ENCODE measurements around the gene MEX3D. TPM values are rescaled to one million over a fixed set of nuclear protein-coding genes. Genes with fewer than 3 reads are reported as not detected.

MEX3D gene
- total RNA-seq = 21.4 TPM

DNA sequence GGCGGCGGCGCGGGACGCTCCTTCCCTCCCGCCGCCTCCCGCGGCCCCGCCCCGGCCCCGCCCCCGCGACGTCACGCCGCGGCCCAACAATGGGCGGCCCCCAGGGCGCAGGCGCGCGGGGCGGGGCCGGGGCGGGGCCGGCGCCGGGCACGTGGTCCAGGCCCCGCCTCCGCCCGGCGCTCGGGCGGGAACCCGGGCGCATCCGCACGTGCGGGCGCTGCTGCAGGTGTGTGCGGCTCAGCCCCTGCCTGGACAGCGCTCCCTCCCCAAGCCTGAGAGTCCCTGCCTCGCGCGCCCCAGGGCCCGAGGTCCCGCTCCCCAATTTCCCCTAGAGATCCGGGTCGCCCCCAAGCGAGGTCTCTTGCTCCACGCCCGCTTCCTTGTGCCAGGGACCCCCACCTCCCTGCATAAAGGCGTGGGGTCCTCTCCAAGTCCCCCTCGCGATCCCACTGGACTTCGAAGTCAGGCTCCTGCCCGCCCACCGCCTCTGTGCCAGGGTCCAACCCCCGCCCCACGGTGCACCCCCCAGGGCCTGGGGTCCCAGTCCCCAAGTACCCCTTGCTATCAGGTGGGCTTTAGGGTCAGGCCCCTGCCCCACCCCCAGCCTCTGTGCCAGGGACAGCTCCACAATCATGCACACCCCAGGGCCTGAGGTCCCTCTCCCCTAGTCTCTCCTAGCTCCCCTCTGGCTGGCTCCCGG is at the start of gene MEX3D:
Gene MEX3D (minus strand): TSS at position 6 of the 700 bp plus-strand sequence. CDS start 267 bp downstream, outside the sequence.
- Histone ChIP-seq H3K9me3 (ENCODE audit: control insufficient read depth in 3 of 3, low read length in 3 of 3) (no peaks in the 10 kb centered on the region), H3K27ac (ENCODE audit: low read depth, low read length) (no peak within 1 kb of the TSS), H3K36me3 (ENCODE audit: control insufficient read depth in 3 of 3, insufficient read depth in 3 of 3, low read length in 3 of 3) (no peaks in the 10 kb centered on the region), H3K4me1 (ENCODE audit: control insufficient read depth in 3 of 3, insufficient read depth in 3 of 3, low read length in 3 of 3) (peaks cover 4 to 5% (median 4%) of the 10 kb centered on the region in 3 donors), H3K9ac (ENCODE audit: low read depth in 1 of 3, low read length in 3 of 3) (peak within 1 kb of the TSS in 1 of 3 donors; percentile 62), H3K27me3 (ENCODE audit: control insufficient read depth in 3 of 3, insufficient read depth in 3 of 3, low read length in 3 of 3) (peaks cover 2 to 11% (median 10%) of the 10 kb centered on the region in 3 donors), H3K4me3 (ENCODE audit: low read length in 3 of 3) (peak within 1 kb of the TSS in 2 of 3 donors; percentile 46 to 70)

DNA sequence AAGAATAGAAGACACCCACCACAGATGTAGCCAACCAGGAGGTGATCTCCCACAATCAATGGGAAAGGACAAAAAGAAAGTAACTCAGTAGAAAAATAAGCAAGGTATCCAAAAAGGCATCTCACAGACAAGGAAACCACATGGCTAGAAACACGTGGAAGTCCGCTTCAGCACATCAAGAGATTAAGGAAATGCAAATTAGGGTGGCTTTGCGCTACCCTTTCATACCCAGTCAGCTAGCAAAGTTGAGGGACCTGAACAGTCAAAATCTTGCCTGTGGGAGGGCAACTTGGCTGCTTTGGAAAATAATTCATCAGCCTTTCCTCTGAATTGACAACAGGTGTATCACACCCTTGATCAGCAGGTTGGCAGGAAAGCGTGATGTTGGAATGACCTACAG is 48.8 kb upstream of the MEX3D start:
- H3K36me3 ChIP-seq (ENCODE audit: control insufficient read depth in 3 of 3, insufficient read depth in 3 of 3, low read length in 3 of 3) = peaks cover 28 to 46% (median 35%) of the 10 kb centered on the region in 3 donors
- no peak overlapping the region for H3K9ac ChIP-seq (ENCODE audit: low read depth in 1 of 3, low read length in 3 of 3)
- H3K4me3 ChIP-seq (ENCODE audit: low read length in 3 of 3) = no peak overlapping the region
- no peak overlapping the region for H3K27ac ChIP-seq (ENCODE audit: low read depth, low read length)
- no peaks in the 10 kb centered on the region for H3K4me1 ChIP-seq (ENCODE audit: control insufficient read depth in 3 of 3, insufficient read depth in 3 of 3, low read length in 3 of 3)
- no peaks in the 10 kb centered on the region for H3K27me3 ChIP-seq (ENCODE audit: control insufficient read depth in 3 of 3, insufficient read depth in 3 of 3, low read length in 3 of 3)
- H3K9me3 ChIP-seq (ENCODE audit: control insufficient read depth in 3 of 3, low read length in 3 of 3) = no peaks in the 10 kb centered on the region

DNA sequence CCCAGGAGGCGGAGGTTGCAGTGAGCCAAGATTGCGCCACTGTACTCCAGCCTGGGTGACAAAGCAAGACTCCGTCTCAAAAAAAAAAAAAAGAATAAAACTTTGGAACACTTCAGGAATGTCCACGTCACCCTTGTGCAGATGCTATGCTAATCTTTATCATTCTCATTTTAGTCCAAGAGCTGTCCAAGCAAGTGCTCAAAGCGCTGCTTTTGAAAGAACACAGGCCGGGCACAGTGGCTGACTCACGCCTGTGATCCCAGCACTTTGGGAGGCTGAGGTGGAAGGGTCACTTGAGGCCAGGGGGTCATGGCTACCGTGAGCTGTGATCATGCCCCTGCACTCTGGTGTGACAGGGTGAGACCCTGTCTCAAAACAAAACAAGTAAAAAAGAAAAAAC is 48.3 kb upstream of the MEX3D start:
- H3K36me3 ChIP-seq (ENCODE audit: control insufficient read depth in 3 of 3, insufficient read depth in 3 of 3, low read length in 3 of 3) = peaks cover 30 to 46% (median 38%) of the 10 kb centered on the region in 3 donors
- H3K9me3 ChIP-seq (ENCODE audit: control insufficient read depth in 3 of 3, low read length in 3 of 3) = no peaks in the 10 kb centered on the region
- H3K9ac ChIP-seq (ENCODE audit: low read depth in 1 of 3, low read length in 3 of 3) = no peak overlapping the region
- H3K4me1 ChIP-seq (ENCODE audit: control insufficient read depth in 3 of 3, insufficient read depth in 3 of 3, low read length in 3 of 3) = no peaks in the 10 kb centered on the region
- H3K27me3 ChIP-seq (ENCODE audit: control insufficient read depth in 3 of 3, insufficient read depth in 3 of 3, low read length in 3 of 3) = no peaks in the 10 kb centered on the region
- H3K4me3 ChIP-seq (ENCODE audit: low read length in 3 of 3) = no peak overlapping the region
- H3K27ac ChIP-seq (ENCODE audit: low read depth, low read length) = no peak overlapping the region

DNA sequence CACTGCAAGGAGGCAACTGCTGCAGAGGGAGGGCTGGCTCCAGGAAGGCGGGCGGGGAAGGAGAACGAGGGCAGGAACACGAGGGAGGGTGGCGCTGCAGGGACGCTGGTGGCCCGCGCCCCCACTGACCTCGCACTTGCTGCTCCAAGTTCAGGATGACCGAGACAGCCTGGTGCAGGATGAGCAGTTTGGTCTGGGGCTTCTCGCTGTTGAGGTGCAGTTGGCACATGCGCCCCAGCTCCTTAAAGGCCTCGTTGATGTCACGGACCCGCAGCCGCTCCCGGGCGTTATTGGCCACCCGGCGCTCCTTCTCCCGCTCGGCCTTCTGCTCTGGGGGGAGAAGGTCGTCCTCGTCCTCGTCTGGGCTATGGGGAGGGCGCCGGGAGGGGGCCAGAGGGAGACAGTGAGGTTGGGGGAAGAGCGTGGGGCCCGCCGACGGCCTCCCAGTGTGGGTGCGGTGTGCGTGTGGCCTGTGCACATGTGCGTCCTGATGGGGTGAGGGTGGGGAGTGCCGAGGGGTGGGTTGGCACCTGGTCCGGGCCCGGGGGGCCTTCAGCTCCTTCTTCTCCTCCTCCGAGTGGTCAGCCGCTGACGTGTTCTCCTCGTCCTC is 47.1 kb upstream of the MEX3D start:
- H3K27ac ChIP-seq (ENCODE audit: low read depth, low read length) = no peak overlapping the region
- no peak overlapping the region for H3K9ac ChIP-seq (ENCODE audit: low read depth in 1 of 3, low read length in 3 of 3)
- no peak overlapping the region for H3K4me3 ChIP-seq (ENCODE audit: low read length in 3 of 3)
- no peaks in the 10 kb centered on the region for H3K27me3 ChIP-seq (ENCODE audit: control insufficient read depth in 3 of 3, insufficient read depth in 3 of 3, low read length in 3 of 3)
- peaks cover 35 to 45% (median 37%) of the 10 kb centered on the region in 3 donors for H3K36me3 ChIP-seq (ENCODE audit: control insufficient read depth in 3 of 3, insufficient read depth in 3 of 3, low read length in 3 of 3)
- no peaks in the 10 kb centered on the region for H3K4me1 ChIP-seq (ENCODE audit: control insufficient read depth in 3 of 3, insufficient read depth in 3 of 3, low read length in 3 of 3)
- no peaks in the 10 kb centered on the region for H3K9me3 ChIP-seq (ENCODE audit: control insufficient read depth in 3 of 3, low read length in 3 of 3)

DNA sequence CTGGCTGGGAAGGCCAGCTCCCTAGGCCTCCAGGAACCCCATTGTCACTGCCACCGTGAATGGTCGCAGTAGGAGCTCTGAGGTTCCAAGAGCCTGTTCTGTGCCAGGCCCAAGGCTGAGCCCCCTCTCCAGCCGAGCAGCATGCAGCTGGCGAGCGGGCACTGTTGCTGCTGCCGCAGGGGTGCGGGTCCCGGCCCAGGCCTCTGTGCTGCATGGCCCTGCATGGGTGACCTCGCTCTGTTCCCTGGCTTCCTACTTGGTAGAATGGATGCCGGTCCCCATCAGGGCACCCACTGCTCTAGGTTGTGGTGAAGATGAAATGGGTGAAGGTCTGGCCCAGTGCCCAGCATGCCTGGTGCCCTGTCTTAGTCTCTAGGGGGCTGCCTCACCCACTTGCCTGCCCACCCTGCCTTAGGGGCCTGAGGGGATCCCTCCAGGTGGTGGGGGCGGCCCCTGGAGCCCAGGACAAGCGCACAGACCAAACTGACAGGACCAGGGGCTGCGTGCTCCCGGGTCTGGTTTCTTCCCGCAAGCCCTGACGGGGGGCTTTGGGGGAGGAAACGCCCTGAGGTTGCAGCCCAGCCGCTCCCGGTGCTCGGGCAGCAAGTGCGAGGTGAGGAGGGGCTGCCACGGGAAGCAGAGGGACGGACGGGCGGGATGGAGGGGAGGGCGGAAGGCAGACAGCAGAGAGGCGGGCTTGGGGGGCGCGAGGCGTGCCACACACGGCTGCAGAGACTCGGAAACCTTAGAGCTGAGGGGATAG is 45.9 kb upstream of the MEX3D start:
- H3K9ac ChIP-seq (ENCODE audit: low read depth in 1 of 3, low read length in 3 of 3) = no peak overlapping the region
- no peaks in the 10 kb centered on the region for H3K9me3 ChIP-seq (ENCODE audit: control insufficient read depth in 3 of 3, low read length in 3 of 3)
- no peak overlapping the region for H3K4me3 ChIP-seq (ENCODE audit: low read length in 3 of 3)
- peaks cover 37 to 45% (median 38%) of the 10 kb centered on the region in 3 donors for H3K36me3 ChIP-seq (ENCODE audit: control insufficient read depth in 3 of 3, insufficient read depth in 3 of 3, low read length in 3 of 3)
- H3K27me3 ChIP-seq (ENCODE audit: control insufficient read depth in 3 of 3, insufficient read depth in 3 of 3, low read length in 3 of 3) = no peaks in the 10 kb centered on the region
- H3K4me1 ChIP-seq (ENCODE audit: control insufficient read depth in 3 of 3, insufficient read depth in 3 of 3, low read length in 3 of 3) = no peaks in the 10 kb centered on the region
- H3K27ac ChIP-seq (ENCODE audit: low read depth, low read length) = no peak overlapping the region

DNA sequence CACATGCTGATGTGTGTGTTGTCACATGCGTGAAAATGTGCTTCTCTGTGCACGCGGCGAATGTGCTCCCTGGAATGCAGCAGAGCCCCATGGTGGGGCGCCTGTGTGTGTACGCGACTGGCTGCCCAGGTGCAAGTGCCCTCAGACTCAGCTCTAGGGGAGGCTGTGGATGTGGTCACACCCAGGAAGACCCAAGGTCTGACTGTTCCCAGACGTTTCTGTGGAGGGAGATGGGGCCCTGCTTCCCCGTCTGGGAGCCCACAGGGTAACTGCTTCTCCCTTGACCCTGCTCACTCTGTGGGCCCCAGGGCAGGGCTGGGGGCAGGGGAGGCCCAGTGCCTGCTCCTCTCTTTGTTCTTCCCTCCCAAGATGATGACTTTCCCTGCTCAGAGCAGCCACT is 45.0 kb upstream of the MEX3D start:
- Histone ChIP-seq H3K27me3 (ENCODE audit: control insufficient read depth in 3 of 3, insufficient read depth in 3 of 3, low read length in 3 of 3) (no peaks in the 10 kb centered on the region), H3K27ac (ENCODE audit: low read depth, low read length) (no peak overlapping the region), H3K9me3 (ENCODE audit: control insufficient read depth in 3 of 3, low read length in 3 of 3) (no peaks in the 10 kb centered on the region), H3K4me3 (ENCODE audit: low read length in 3 of 3) (no peak overlapping the region), H3K4me1 (ENCODE audit: control insufficient read depth in 3 of 3, insufficient read depth in 3 of 3, low read length in 3 of 3) (no peaks in the 10 kb centered on the region), H3K9ac (ENCODE audit: low read depth in 1 of 3, low read length in 3 of 3) (no peak overlapping the region), H3K36me3 (ENCODE audit: control insufficient read depth in 3 of 3, insufficient read depth in 3 of 3, low read length in 3 of 3) (peaks cover 35 to 45% (median 38%) of the 10 kb centered on the region in 3 donors)

DNA sequence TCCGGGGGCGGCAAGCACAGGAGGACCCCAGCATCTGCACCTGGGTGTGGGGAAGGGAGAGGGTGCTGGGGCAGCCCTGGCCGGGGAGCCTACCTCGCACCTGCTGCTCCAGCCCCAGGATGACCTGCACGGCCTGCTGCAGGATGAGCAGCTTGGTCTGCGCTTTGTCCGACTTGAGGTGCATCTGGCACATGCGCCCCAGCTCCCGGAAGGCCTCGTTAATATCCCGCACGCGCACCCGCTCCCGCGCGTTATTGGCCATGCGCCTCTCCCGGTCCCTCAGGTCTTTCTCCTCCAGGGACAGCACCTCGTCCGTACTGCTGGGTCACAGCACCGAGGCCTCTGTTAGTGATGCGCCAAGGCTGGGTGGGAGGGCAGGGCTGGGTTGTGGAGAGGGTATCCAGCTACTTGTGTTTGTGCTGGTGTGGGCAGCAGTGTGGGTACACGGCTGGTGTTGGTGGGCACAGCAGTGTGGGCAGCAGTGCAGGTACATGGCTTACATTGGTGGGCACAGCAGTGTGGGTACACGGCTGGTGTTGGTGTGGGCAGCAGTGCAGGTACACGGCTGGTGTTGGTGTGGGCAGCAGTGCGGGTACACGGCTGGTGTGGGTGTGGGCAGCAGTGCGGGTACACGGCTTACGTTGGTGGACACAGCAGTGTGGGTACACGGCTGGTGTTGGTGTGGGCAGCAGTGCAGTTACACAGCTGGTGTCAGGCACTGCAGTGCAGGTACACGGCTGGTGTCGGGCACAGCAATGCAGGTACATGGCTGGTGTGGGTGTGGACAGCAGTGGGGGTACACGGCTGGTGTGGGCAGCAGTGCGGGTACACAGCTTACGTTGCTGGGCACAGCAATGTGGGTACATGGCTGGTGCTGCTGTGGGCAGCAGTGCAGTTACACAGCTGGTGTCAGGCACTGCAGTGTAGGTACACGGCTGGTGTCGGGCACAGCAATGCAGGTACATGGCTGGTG is 44.3 kb upstream of the MEX3D start:
- no peak overlapping the region for H3K9ac ChIP-seq (ENCODE audit: low read depth in 1 of 3, low read length in 3 of 3)
- H3K4me1 ChIP-seq (ENCODE audit: control insufficient read depth in 3 of 3, insufficient read depth in 3 of 3, low read length in 3 of 3) = no peaks in the 10 kb centered on the region
- H3K36me3 ChIP-seq (ENCODE audit: control insufficient read depth in 3 of 3, insufficient read depth in 3 of 3, low read length in 3 of 3) = peaks cover 35 to 45% (median 38%) of the 10 kb centered on the region in 3 donors

DNA sequence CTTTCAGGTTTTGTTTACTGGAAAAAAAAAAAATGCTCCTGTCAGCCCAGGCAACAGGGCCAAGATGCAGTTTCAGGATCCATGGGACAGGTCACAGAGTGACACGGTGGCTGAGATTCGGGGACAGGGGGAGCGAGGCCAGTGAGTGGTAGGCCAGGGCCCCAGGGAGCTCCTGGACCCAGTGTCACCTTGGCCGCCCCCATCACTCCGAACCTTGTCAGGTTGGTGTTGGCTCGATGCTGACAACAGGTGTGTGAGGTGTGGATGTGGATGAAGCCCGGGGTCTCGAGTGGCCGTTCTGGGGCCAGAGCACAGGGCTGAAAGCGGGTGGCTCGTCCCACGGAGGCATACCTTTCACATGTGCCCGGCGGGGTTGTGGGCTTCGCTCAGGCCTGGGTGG is 43.2 kb upstream of the MEX3D start:
- H3K9ac ChIP-seq (ENCODE audit: low read depth in 1 of 3, low read length in 3 of 3) = no peak overlapping the region
- peaks cover 35 to 43% (median 38%) of the 10 kb centered on the region in 3 donors for H3K36me3 ChIP-seq (ENCODE audit: control insufficient read depth in 3 of 3, insufficient read depth in 3 of 3, low read length in 3 of 3)

More for the DNA sequence above, 44.3 kb upstream of the MEX3D start:
- no peak overlapping the region for H3K4me3 ChIP-seq (ENCODE audit: low read length in 3 of 3)
- H3K9me3 ChIP-seq (ENCODE audit: control insufficient read depth in 3 of 3, low read length in 3 of 3) = no peaks in the 10 kb centered on the region
- H3K27me3 ChIP-seq (ENCODE audit: control insufficient read depth in 3 of 3, insufficient read depth in 3 of 3, low read length in 3 of 3) = no peaks in the 10 kb centered on the region
- no peak overlapping the region for H3K27ac ChIP-seq (ENCODE audit: low read depth, low read length)

DNA sequence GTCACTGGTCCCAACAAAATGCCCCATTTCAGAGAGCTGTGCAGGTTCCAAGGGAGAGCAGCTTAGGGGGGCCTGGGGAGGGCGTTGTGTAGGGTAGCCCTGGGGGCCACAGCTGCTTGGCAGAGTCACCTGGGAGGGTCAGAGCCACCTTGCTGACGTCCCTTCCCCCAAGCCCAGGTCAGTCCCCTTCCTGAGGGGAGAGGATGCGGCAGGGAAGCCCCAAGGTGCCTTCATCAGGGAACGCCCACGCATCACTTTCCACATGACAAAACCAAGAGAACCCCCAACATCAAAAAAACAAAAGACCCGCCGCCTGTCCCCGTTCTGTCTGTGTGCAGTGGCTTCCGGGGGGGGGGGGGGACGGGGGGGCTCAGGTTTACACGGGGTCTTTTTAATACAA is 42.5 kb upstream of the MEX3D start:
- Histone ChIP-seq H3K4me3 (ENCODE audit: low read length in 3 of 3) (no peak overlapping the region), H3K9ac (ENCODE audit: low read depth in 1 of 3, low read length in 3 of 3) (no peak overlapping the region), H3K36me3 (ENCODE audit: control insufficient read depth in 3 of 3, insufficient read depth in 3 of 3, low read length in 3 of 3) (peaks cover 35 to 39% (median 38%) of the 10 kb centered on the region in 3 donors), H3K9me3 (ENCODE audit: control insufficient read depth in 3 of 3, low read length in 3 of 3) (no peaks in the 10 kb centered on the region), H3K27me3 (ENCODE audit: control insufficient read depth in 3 of 3, insufficient read depth in 3 of 3, low read length in 3 of 3) (no peaks in the 10 kb centered on the region), H3K27ac (ENCODE audit: low read depth, low read length) (no peak overlapping the region), H3K4me1 (ENCODE audit: control insufficient read depth in 3 of 3, insufficient read depth in 3 of 3, low read length in 3 of 3) (peaks cover 7 to 11% (median 9%) of the 10 kb centered on the region in 3 donors)

More for the DNA sequence above, 43.2 kb upstream of the MEX3D start:
- Histone ChIP-seq H3K27me3 (ENCODE audit: control insufficient read depth in 3 of 3, insufficient read depth in 3 of 3, low read length in 3 of 3) (no peaks in the 10 kb centered on the region), H3K27ac (ENCODE audit: low read depth, low read length) (no peak overlapping the region), H3K4me3 (ENCODE audit: low read length in 3 of 3) (no peak overlapping the region), H3K4me1 (ENCODE audit: control insufficient read depth in 3 of 3, insufficient read depth in 3 of 3, low read length in 3 of 3) (peaks cover 1 to 3% (median 1%) of the 10 kb centered on the region in 3 donors), H3K9me3 (ENCODE audit: control insufficient read depth in 3 of 3, low read length in 3 of 3) (no peaks in the 10 kb centered on the region)
